Measurements from ENCODE around the gene SNAI1.
A peak's percentile ranks its signal among the peaks of the same experiment; 100 is the strongest.
"Not testable (repeated sequence)": the region's sequence is repeated elsewhere in the genome, so short reads cannot be mapped to it uniquely, and the experiment has no call there.

Gene SNAI1

DNA sequence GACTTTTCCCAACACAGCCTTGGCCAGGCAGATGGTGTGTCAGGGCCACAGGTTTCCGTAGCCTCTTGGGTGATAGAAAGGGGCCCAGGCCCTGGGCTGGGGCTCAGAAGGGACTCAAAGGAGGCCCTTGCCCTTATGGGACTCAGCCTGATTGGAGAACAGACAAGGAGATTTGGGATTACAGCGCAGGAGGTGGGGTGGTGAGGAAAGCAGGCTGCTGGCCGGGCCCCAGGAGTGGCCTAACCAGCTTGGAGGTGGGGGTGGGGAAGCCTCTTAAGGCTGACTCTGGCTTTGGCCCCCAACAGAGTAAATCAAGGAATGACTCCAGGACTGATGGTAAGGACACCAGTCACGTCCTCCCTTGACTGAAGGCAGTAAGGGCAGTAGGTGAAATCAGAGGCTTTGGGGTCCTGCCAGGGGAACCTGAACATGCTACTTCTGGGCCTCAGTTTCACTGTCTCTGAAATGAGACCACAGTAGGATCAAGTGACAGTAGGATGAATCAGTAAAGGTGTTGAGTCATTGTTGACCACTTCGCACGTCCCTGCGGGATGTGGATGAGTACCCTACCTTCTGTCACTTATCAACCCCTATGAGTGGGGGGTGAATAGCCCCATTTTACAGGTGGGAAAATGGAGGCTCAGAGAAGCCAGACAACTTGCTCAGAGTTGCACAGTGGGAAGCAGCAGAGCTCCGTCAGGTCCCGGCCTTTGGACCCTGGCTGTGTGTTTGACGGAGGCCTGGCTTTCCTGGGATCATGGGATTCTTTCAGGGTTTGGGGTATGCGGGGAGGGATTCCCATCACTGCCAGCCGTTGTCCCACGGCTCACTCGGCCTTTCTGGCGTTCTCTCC, 4.5 kb downstream of the SNAI1 start:
- no peak for DNase-seq (ENCODE audit: low read depth in 2 of 2)

DNA sequence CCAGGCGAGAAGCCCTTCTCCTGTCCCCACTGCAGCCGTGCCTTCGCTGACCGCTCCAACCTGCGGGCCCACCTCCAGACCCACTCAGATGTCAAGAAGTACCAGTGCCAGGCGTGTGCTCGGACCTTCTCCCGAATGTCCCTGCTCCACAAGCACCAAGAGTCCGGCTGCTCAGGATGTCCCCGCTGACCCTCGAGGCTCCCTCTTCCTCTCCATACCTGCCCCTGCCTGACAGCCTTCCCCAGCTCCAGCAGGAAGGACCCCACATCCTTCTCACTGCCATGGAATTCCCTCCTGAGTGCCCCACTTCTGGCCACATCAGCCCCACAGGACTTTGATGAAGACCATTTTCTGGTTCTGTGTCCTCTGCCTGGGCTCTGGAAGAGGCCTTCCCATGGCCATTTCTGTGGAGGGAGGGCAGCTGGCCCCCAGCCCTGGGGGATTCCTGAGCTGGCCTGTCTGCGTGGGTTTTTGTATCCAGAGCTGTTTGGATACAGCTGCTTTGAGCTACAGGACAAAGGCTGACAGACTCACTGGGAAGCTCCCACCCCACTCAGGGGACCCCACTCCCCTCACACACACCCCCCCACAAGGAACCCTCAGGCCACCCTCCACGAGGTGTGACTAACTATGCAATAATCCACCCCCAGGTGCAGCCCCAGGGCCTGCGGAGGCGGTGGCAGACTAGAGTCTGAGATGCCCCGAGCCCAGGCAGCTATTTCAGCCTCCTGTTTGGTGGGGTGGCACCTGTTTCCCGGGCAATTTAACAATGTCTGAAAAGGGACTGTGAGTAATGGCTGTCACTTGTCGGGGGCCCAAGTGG, 5.3 kb downstream of the SNAI1 start:
- no peak for DNase-seq (ENCODE audit: low read depth in 2 of 2)

DNA sequence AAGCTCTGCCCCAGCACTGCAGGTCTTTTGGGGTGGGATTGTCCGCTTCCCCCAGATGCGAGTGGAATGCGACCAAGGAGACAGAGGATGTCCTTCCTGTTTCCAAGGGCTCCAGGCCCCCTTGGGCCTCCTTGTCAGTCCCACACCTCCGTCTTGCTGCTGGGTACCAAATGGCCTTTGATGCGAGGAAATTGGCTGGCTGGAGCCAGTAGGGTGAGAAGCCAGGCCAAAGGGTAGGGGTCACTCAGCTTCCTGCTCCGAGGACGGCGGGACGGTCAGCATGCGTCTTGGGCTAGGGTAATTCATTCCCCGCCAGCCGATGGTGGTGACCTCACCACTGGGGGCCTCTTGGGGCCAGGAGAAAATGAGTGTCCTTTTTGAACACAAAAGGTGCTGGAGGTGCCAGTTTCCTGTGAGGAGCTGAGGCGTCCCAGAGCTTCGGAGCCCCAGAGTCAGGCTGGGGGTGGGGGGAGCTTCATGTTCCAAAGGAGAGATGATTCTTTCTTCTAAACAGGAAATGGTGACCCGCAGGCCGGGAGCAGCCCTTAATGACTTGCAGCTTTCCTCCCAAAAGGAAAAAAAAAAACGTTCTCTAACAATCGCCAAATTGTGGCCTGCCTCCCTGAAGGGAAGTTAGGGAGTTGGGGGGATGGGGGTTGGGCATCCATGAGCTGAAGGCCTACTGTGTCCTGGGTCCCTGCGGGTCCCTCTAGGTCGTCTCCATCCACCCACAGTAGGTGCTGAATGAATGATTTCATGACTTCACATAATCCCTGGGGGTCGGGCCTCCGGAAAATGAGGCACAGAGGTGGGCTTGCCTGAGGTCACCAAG, 6.7 kb downstream of the SNAI1 start:
- DNase-seq (ENCODE audit: low read depth in 2 of 2): no peak

DNA sequence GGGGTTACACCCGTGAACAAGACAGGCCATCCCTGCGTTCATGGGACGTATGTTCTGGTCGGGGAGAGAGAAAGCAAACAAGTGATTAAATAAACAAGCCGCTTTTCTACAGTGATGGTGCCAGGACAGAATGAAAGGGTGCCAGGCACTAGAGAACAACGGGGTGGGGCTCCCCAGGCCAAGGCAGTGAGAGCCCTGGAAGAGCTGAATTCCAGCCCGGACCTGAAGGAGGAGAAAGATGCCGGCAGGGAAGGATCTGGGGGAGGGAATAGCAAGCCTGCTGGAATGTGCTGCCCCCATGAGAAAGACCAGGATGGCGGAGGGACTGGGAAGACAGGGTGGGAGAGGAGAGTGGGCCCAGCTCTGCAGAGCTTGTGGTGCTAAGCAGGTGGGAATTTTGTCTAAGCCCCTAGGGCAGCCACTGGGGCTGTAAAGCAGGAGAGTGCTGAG, 7.5 kb downstream of the SNAI1 start:
- no peak for DNase-seq (ENCODE audit: low read depth in 2 of 2)

DNA sequence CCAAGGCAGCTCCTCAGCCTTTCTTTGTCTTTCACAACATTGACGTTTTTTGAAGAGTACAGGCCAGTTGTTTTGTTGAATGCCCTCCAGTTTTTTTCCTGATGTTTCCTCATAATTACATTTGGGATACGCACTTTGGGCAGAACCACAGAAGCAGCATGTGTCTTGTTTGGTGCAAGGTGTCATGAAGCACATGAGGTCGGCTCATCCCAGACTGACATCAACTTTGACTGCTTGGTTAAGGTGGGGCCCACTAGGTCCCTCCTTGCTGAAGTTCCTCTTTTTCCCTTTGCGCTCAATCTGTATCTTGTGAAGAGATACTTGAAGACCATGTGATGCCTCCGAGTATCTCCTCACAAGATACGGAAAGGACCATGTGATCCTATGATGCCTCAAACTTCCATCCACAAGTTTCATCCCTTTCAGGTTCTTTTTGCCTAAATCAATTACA, 10.5 kb downstream of the SNAI1 start:
- DNase-seq (ENCODE audit: low read depth in 2 of 2): no peak

DNA sequence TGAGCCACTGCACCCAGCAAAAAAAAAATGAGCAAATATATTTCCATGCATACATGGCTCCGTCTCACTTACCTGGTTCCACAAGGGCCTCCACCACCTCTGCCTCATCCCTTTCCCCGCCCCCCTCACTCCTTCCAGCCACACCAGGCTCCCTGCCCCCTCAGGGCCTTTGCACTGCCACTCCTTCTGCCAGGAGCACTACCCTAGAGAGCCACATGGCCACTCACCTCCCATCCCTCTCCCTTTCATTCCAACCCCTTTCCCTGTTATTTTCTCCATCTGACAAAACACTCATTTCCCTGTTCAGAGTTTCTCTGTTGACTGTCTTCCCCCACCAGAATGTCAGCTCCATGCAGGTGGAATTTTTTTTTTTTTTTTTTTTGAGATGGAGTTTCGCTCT, 12.8 kb downstream of the SNAI1 start:
- DNase-seq (ENCODE audit: low read depth in 2 of 2): no peak

DNA sequence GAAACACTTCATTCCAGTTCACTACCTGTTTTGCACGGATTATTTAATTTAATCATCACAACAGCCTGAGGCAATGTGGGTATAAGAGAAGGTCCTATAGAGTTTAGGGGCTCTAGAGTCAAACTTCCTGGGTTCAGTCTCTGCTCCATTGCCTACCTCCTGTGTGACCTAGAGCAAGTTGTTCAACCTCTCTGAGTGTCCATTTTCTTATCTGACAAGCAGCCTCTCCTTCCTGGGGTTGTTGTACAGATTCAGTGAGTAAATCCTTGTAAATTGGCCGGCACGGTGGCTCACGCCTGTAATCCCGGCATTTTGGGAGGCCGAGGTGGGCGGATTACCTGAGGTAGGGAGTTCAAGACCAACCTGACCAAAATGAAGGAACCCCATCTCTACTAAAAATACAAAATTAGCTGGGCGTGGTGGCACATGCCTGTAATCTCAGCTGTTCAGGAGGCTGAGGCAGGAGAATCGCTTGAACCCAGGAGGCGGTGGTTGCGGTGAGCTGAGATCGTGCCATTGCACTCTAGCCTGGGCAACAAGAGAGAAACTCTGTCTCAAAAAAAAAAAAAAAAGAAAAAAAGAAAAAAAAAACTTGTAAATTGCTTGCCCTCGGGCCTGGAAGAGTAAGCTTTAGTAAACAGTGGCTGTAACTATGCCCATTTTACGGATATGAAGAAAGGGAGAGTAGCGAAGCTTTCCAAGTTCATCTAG, 15.9 kb downstream of the SNAI1 start:
- not testable (repeated sequence) for DNase-seq (ENCODE audit: low read depth in 2 of 2)

DNA sequence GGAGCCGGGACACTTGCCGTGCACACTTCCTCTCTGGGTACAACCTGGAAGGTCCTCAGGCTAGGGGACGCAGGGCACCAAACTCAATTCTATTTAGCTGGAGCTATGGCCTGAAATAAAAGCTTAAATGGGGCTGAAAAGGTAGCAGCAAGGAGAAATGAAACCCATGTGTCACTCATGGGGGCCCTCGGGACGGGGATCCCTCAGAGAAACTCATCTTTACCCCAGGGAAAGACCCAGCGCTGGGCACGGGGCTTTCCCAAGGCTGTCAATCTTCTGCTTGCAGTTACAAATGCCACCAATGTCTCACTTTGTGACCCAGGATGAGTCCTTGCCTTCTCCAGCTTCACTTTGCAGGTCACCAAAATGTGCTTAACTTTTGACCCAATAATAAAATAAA, 16.5 kb downstream of the SNAI1 start:
- peak; percentile 46 to 47 for DNase-seq (ENCODE audit: low read depth in 2 of 2)

DNA sequence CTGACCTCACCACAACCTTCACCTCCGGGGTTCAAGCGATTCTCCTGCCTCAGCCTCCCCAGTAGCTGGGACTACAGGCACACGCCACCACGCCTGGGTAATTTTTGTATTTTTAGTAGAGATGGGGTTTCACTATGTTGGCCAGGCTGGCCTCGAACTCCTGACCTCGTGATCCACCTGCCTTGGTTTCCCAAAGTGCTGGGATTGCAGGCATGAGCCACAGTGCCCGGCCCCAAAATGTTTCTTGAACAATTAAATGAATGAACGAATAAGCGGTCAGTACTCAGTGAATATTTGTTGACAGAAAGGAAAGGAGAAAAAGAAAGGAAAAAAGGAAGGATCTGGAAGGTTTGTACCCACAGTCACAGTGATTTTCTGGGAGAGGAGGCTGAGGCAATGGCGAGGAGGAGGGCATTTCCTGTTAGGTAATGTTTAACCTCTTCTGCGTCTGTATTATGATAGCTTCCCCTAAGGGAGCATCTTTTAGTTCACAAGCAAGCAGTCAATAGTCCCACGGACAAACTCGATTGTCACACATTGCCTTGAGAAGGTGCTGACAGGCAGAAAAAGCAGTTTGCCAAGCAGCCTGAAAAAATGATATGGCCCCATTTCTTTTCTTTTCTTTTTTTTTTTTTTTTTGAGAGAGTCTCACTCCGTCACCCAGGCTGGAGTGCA, 17.9 kb downstream of the SNAI1 start:
- not testable (repeated sequence) for DNase-seq (ENCODE audit: low read depth in 2 of 2)

DNA sequence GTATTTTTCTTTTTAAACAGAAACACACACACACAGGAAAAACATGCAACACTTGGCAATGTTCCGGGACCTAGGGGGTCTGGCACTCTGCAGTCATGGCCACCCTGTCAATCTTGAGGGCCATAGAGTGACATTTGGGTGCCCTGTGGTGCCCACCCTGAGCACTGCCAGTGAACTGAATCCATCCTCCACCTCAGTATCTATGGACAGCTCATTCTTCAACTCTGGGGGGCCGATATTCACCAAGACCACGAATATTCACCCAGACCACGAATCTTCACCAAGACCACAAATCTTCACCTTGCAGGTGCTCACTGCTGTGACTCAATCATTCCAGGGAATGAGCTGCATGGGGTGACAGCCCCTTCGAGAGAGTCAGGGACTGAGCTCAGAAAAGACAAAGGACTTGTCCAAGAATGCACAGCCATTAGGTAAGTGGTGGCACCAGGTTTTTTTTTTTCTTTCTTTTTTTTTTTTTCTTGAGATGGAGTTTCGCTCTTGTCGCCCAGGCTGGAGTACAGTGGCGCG, 19.1 kb downstream of the SNAI1 start:
- DNase-seq (ENCODE audit: low read depth in 2 of 2): peak in 1 of 2 donors; percentile 8

DNA sequence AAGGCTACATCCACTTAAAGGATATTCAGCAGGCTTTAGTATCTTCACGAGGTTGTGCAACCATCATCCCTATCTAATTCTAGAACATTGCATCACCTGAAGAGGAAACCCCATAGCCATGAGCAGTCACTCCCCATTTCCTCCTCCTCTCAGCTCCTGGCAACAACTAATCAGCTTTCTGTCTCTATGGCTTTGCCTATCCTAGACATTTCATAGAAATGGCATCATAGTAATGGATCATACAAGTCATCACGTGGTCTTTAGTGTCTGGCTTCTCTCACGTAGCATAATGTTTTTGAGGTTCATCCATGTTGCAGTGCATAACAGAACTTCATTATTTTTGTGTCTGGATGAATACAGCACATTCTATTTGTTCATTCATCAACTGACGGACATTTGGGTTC, 20.5 kb downstream of the SNAI1 start:
- no peak for DNase-seq (ENCODE audit: low read depth in 2 of 2)

DNA sequence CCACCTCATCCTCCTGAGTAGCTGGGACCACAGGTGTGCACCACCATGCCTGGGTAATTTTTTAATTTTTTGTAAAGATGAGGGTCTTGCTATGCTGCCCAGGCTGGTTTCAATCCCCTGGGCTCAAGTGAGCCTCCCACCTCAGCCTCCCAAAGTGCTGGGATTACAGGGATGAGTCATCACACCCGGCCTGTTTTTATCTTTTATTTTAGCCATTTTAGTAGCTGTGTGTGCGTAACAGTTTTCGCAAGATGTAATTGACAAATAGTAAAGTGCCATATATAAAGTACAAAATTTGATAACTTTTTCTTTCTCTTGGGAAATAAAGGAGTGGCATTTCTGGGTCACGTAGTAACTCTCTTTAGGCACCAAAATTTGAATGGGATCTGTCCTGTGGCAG, 21.4 kb downstream of the SNAI1 start:
- DNase-seq (ENCODE audit: low read depth in 2 of 2): no peak

DNA sequence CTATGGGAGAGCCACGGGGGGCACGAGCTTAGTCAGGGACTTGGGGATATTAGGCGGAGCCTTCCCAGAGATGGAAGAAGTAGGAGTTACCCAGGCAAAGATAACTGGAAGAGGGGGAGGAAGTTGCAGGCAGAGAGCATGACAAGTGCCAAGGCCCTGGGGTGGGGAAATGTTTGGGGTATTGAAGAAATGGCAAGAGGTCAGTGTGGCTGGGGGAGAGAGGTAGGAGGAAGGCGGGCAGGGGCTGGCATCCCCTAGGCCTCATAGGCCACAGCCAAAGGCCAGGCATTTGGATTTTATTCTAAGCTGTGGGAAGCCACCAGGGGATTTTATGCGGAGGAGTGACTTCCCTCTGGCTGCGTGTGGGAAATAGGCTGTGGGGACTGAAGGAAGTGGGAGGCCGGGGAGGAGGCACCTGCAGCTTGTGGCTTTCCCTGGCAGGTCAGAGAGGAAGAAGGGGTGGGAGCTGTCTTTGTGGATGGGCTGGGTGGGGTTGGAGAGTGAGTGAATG, 22.7 kb downstream of the SNAI1 start:
- no peak for DNase-seq (ENCODE audit: low read depth in 2 of 2)

DNA sequence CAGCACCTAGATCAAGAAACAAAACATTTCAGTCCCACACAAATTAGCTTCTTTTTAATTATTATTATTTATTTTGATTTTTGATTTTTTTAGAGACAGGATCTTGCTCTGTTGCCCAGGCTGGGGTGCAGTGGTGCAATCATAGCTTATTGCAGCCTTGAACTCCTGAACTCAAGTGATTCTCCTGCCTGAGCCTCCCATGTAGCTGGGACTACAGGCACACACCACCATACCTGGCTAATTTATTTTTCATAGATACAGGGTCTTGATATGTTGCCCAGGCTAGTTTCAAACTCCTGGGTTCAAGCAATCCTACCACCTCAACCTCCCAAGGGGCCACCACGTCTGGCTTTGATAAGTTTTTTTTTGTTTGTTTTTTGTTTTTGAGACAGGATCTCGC, 24.6 kb downstream of the SNAI1 start:
- DNase-seq (ENCODE audit: low read depth in 2 of 2): no peak

DNA sequence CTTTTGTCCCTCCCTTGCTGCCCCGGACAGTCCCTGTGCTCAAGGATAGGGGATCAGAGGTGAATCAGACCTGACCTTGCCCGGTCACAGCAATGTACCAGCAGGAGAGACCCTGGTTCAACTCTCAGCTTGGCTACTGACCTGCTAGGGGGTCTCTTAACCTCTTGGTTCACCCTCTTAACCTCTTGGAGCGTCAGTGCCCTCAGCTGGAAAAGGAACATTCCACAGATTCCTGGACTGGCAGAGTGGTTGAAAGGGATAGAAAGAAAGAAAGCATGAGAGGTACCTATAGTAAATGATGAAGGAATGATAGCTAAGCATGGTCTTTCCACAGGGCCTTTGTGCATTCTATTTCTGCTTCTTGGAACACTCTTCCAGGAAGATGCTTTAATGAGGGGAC, 25.2 kb downstream of the SNAI1 start:
- no peak for DNase-seq (ENCODE audit: low read depth in 2 of 2)

DNA sequence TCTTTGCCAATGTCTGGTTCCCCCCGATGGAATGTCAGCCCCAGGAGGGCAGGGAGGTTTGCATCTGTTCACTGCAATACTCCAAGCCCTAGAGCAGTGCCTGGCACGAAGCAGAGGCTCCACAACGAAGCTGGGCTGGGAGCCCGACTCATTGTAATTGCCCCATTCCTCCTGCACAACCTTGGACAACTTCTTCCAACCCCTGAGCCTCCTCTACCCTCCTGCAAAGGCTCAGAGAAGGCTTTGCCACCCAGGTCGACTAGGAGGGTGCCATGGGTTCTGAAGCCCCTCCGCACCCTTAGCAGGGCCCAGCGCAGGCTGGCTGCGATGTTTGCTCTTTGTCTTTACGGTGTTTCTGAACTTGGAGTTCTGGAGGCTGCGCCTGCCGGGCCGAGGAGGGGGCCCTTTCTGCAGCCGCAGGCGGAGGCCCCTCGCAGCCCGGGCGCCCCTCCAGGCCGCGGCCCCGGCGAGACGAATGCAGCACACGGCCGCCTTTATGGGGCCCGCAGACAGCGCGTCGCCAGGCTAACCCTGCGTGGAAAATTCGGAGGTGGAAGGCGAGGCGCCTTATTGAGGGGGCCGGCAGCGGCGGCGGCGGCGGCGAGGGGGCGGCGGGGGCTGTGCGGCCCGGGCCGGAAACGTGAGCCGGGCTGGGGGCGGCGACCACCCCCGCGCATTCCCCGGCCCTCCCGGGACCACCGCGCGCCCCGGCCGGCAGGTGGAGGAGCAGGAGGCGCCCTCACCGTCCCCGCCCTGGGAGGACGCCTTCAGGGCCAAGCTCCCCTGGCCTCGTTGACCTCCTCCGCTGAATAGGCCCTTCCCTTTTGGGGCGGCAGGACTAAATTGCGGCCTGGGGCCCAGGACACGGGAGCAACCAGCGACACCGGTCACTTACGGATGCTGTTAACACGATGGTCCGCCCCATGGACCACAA, 27.0 kb downstream of the SNAI1 start:
- DNase-seq (ENCODE audit: low read depth in 2 of 2): no peak

DNA sequence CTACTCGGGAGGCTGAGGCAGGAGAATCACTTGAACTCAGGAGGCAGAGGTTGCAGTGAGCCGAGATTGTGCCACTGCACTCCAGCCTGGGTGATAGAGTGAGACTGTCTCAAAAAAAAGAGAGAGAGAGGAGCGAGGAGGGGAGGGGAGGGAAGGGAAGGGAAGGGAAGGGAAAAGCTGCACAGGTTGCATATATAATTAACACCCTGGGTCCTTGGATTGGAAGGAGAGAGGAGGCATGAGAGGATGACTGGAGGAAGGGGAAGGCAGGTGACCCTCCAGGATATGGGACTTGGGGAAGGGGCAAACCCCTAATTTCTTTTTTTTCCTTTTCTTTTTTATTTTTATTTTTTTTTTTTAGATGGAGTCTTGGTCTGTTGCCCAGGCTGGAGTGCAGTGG, 28.8 kb downstream of the SNAI1 start:
- not testable (repeated sequence) for DNase-seq (ENCODE audit: low read depth in 2 of 2)

DNA sequence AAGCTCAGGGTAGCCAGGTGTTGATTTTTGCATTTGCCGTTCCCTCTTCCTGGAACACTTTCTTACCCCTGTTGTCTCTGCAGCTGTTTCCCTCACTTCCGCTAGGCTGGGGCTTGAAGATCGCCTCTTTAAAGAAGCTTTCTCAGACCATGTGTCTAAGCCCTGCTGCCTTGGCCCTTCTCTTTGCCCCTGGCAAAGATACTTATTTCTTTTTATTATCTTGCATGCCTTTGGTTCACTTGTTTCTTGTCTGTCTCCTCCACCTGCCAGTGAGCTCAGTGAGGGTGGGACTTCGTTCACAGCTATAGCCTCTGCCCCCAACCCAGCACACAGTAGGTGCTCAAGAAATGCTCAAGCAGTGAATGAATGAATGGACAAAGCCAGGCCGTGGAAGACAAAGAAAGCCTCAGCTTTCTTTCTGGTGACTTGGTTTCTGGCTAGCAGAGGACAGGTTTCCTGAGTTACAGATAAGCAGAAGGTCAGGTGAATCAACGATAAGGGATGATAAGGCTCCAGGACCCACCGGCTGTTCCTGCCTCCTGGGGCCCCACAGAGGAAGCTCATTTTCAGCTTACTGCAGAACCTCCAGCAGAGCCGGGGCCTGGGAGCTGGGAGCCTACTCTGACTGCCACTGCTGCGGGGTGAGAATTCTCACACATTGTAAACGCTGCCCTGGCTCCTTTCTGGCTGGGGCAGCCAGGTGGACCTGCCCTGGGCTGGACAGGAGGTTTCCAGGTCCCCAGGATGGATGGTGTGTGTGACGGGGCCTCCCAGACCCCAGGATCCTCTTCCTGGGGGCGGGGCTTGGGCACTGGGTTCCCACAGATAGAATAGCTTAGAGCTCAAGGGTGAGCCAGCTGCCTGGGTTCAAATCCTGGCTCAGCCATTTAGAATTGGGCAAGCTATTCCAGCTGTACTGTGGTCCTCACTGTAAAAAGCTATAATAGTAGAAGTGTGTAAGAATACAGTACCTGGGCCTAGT, 29.8 kb downstream of the SNAI1 start:
- DNase-seq (ENCODE audit: low read depth in 2 of 2): no peak

Data from stimulated activated CD8-positive, alpha-beta memory T cell treated with anti-CD3 and anti-CD28 coated beads, Interleukin-2, amount 100 ng/mL, for 48 hours (primary cell).